Stimulated activated CD4-positive, alpha-beta T cell treated with anti-CD3 and anti-CD28 coated beads, Interleukin-4, amount 100 ng/mL, for 24 hours (primary cell): Measurements from ENCODE around the gene SSTR3.

Experiments
- DNase-seq: peaks from one replicate; pipeline ENCODE4 v3.0.0-alpha.2; 2020

SSTR3 gene

DNA sequence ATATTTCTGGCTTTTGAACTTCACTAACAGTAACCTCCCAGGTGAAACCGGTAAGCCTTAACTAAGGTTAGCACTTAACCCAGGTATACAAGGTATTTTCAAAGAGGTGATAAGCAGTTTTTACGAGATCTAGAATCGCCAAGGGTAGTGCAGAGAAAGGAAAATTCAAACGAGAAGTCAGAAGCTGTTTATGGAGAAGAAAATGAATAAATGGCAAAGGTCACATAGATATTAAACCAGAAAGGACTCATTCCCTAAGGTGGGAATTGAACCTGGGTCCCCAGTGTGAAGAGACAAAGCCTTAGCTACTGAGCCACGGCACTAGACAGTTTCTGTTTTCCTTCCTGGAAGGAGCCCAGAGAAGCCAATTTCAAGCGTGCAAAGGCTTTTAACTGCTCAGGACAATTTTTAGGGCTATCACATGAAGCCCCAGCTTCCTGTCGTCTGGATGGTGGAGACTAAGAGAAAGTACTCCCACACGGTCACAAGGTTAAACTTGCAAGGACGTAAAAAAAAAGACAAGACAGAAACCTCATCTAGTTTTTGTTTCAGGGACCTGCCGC is 18.6 kb downstream of the SSTR3 start:
- DNase-seq: peak; percentile 65

DNA sequence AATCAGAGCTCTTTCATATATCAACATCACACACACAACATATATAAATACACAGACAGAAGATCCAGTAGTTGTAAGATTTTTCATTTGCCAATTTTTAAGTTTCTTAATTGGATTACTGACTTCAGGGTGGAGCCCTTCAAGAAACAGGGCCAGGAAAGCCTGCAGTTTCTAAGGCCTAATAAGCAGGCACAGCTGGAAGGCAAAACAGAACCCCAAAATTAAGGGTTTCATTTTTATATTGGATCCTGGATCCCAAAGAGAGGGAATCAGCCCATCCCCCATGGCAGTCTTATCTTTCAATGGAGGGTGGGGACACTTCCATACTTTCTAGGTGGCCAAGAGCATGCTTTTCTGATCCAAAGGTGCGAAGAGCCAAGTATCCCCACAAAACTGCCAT is 19.5 kb downstream of the SSTR3 start:
- DNase-seq: no peak

DNA sequence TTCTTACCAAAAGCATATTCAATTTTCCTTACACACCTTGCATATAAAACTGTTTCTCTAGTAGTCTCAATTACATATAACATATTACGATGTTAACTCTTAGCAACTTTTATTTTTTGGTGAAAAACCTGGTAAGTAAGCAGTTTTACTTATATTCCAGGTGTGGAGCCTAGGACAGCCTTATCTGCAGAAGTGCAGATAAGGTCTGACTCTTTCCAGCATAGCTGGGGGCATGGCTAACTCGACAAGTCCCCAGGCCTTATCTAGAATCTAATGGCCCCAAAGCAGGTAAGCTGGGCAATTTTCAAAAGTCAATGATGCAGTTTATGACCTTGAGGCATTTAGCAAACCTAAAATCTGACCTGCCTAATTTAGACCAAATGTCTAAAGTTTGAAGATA is 20.1 kb downstream of the SSTR3 start:
- no peak for DNase-seq

DNA sequence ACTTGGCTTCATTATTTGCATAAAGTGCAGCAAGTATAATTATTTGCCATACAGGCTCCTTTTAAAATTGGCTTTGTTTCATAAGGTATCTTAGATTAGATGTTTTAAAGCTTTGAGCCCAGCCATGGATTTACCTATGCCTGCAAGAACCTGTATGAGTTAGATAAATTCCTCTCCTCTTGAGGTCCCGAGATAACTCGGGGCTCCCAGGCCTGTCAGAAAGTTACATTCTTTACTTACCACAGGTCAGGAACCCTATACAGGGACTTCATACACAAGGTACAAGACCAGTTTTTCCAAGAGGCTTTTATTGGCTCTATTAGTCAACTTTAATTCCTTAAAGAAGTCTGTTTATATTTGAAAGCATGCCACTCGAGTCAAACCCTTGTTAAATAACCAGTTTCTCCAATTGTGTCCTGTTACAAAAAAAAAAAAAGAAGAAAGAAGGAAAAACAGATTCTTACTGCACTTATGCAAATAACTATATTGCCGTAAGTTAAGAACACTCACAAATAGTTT is 22.0 kb downstream of the SSTR3 start:
- no peak for DNase-seq

GRCh38 chr22:37188901-37189466 is 23.3 kb downstream of the SSTR3 start:
- no peak for DNase-seq

DNA sequence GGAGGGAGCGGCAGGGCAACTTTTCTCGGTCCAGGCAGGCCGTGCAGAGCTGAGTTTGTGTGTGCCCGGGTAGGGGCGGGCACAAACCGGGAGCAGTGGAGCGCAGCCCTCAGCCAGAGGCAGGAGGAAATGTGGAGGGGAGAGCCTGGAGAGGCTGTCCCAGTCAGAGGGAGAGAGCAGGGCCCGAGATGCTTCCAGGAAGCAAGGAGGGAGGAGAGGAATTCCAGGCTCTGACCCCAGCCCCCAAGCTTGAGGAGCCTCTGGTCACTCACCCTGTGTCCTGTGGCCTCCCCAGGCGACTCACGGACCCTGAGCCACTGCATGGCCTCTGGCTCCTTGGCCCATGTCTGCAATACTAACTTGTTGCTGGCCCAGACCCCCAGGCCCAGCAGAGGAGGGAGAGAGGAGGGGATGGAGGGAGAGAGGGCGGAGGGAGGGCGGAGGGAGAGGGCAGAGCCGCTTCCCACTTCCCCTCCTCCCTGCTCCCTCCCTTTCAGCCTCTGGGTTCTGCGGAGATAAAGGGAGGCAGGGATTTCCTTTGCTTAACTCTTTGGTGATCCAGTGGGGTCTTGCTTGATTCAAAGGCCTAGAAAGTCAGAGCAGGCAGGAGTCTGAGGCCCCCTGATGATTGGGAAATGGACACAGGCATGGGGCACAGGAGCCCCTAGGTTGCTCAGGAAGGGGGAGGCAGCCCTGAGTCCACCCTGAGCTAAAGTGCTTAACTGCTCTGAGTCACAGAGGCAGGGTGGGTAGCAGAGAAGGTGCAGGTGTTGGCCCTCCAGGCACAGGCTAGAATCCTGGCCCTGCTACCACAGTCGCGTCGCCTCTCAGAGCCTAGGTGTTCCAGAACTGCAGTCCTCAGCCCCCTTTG is 24.2 kb downstream of the SSTR3 start, which contains the start of gene C1QTNF6:
Gene C1QTNF6 (minus strand): TSS at position 357 of the 871 bp plus-strand sequence. CDS start 34 bp downstream, at position 323.
- no peak for DNase-seq

GRCh38 chr22:37187552-37187890 is 24.8 kb downstream of the SSTR3 start:
- DNase-seq: no peak

DNA sequence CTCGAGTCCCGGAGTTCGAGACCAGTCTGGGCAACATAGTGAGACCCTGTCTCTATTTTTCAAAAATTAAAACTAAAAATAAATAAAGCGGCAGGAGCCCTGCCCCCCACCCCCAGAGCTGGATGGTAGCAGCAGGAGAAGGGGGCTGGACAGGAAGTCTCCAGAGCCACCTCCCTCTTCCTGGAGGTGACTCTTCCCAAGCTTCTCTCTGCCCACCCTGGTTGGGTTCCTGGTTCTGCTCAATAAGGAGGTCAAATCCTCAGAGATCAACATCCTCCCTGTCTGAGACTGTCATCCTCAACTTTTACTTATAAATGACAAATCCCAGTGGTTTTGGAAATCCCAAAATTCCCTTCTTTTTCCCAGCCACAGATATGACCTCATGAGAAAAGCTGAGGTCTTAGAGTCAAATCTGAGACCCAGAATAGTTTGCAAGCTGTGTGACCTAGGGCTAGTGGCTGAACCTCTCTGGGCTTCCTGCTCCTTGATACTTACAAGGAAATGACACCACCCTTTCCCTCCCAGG is 25.2 kb downstream of the SSTR3 start:
- DNase-seq: no peak

DNA sequence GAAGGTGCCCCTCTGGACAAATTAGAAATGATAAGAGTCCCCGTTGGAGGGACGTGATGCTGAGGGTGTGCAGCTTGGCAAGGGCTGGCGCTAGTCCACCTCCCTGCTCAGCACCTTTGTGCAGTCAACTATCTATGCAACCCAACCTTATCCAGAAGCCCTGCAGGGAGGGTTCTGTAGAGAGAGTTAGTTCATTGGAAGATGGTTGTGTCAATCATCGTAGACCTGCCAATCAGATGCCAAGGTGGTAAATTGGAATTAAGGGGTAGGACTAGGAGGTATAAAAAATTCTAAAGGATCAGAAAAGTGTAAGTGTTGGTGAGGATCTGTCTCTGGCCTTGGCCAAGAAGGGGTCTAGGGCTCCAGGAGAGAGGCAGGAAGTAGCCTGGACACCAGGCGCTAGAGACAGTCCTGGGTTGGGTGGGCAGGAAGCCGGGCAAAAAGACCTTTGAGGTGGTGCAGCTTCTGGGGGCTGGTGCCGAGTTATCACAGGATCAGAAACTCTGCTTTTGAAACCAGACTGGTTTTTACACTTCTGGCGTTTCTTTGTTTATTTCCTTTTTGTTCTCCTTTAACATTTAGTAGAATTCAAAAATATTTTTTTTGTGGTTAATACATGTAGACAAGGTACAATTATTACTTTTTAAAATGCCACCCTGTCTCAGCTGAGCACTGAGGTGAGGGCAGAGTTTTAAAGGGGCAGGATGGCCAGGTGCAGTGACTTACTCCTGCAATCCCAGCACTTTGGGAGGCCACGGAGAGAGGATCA is 25.9 kb downstream of the SSTR3 start:
- DNase-seq: peak; percentile 53

DNA sequence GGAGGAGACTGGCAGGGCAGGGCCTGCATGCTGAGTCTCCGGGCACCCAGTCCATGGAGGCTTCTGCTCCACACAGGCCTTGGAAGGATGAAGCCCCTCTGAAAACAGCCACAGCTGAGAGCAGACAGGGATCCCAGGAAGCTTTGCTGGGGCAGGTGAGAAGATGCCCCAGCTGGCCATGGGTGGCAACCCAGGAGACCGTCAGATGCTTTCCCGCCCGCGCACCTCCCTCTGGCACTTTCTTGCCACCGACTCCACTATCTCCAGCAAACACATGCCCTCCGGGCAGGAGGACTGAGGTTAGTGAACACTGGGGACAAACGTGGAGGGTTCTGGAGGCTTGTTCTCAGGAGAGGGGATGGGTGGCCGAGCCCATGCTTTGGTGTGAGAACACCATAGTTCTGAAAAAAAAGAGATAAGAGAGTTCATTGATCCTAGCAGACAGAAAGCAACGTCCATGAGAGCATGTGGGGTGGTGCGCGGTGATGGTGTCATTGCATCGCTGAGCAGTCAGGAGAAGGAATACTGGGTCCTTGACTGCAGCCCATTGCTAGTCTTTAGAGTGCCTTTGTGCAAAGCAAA is 26.5 kb downstream of the SSTR3 start:
- DNase-seq: no peak

DNA sequence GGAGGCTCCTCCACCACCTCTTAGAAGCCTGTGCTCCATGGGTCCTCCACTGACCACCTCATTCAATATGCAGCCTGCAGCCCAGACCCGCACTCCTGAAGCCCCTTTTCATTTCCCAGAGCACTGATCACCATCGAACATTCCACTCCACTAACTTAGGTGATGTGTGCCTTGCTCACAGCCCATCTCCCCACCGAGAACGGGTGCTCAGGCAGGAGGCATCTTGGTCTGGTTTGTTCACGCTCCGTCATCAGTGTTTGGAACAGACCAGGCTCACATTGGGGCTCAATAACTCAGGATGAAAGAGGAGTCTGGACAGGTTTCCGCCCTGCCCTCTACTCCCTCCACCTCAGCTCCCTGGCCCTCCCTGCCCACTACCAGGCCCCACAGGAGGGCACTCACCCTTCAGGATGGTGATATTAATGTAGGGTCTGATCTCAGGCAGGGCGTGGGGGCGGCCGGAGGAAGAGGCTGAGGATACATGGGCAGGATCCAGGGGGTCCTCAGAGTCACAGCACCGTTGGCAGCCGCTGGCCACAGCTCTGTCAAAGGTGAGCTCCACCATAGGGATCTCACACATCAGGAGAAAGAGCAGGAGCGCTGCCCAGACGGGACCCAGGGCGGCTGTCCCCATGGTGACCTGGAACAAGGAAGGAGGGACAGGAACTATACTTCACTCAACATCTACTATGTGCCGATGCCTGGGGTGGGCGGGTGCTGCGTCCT is 27.3 kb downstream of the SSTR3 start:
- DNase-seq: no peak

DNA sequence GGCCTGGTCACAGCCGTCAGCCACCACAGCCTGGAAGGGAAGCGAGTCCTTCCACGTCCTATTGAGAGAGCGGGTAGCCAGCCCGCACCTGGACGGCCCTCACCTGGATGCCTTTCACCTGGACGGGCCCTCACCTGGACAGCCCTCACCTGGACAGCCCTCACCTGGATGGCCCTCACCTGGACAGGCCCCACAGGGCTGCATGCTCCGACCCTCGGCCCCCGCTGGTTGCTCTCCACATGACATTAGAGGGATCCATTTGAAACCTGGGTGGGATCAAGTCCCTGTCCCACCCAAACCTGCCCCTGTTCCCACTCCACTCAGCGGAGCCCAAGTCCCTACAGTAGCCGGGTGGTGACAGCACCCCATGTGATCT is 27.9 kb downstream of the SSTR3 start:
- DNase-seq: no peak

DNA sequence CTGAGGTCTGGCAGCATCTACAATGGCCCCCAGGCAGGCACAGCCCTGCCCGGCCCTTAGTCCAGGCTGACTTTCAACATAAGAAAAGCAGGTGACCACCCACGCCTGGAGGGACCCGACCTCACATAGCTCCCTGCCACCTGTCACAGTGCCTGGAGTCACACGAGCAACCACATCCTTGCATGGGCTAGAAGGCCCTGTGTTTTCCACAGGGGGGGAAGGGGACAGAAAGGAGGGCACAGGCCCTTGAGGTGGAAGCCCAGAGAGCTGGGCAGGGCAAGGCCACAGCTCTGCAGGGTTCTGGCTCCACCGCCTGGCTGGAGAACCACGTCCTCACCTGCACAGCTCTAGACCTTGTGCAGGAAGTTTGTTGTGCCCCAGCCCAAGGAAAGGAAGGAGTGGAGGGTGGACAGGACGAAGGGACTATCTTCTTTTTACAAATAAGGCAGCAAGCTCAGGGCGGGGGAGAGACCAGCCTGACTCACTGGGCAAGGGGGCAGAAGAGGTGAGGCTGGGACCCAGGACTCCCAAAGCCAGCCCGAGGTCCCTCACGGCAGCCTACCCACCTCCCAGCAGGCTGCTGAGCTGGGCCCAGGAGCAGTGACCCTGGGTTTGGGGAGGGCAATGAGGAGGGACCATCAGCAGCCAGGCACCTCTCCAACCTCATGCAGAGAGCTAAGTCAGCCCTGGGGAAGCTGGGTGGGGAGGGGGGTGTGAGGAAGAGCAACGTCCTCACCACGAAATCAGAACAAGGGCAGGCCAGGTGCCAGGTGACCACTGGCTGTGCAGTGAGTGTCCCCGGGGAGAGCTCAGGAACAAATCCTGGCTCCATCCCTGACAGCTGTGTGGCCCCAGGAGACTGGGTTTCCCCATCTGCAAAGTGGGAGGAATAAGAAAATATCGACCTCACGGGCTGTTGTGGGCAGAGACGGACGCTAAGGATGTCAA is 28.6 kb downstream of the SSTR3 start:
- no peak for DNase-seq

GRCh38 chr22:37182949-37183245 is 29.4 kb downstream of the SSTR3 start:
- no peak for DNase-seq

DNA sequence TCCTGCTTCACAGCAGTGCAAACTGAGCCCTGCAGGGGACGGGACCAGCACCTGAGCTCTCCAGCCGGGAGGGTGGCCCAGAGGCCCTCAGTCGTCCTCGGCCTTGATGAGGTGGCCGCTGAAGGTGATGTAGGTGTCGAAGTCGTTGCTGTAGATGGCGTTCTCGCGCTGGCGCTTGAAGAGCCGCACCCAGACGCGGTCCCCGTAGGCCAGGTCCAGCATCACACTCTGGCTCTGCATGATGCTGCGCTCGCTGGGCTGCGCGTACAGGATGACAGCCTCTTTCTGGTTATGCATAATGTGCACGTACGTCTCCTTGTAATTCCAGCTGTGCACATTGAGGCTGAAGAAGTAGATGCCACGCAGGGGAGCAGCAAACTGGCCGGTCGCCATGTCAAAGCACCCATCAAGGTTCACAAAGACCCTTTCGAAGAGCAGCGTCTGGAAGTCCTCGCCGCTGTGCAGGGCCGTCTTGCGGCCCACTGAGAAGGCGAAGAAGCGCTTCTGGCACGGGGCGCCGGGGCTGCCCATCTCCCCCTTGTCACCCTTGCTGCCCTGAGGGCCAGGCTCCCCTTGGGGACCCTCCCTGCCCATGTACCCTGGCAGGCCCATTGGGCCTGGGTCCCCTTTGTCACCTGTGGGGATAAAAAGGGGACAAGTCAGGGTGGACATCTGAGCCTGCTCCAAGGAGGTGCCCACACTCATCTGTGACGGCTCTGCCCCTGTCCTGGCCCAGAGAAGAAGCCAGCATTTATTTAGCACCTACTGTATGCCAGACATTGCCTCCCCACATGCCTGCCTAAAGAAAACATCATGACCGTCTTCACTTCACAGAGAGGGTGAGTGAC is 30.0 kb downstream of the SSTR3 start:
- no peak for DNase-seq

- DNase-seq: no peak
These were observed 30.6 kb downstream of the SSTR3 start for GRCh38 chr22:37181681-37182080.

DNA sequence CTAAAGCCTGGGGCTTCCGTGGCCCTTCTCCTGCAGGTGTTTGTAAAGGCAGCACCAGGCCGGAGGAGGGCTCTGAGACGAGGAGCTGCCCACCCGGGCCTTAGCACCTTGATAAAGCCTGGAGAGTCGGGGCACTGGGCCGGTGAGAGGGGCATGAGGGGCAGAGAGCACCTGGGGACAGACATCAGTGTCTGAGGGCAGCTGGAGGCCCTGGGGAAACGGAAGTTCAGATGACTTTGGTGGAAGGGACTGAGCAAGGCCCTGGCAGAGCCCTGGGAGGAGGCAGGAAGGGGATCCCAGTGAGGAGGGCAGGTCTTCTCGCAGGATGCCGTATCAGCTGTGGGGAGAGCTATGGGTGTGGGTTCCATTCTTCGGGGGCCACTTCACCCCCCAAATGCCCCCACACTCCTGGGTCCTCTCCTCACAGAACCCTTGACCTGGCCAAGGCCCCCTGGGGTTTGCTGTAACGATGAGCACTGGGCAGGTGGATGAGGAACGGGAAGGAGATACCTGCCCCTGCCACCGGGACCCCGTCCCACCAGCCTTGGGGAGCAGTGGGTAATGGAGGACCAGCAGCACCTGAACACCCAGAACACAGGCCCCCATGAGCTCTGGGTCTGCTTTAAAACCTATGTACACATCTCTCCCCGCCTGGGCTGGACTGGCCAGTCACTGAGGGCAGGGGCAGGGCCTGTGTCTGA is 31.6 kb downstream of the SSTR3 start:
- DNase-seq: no peak

- DNase-seq: no peak
These were observed 32.5 kb downstream of the SSTR3 start for GRCh38 chr22:37179622-37180420.

- DNase-seq: no peak
These were observed 33.2 kb downstream of the SSTR3 start for GRCh38 chr22:37179126-37179470.
